ENCODE measurements around the gene TNIK.

Gene TNIK

GRCh38 chr3:171333784-171334464 lies 126.3 kb downstream of the TNIK start:
- H3K27ac ChIP-seq, result peak overlapping the region; percentile 10 to 30
- no peaks in the 10 kb centered on the region for H3K9me3 ChIP-seq
- TF ChIP-seq CTCF (IDR thresholded peaks at IDR 0.05), result no peak
- H3K36me3 ChIP-seq, result no peaks in the 10 kb centered on the region
- H3K4me1 ChIP-seq, result peaks cover 0 to 28% (median 7%) of the 10 kb centered on the region in 4 donors
- intact Hi-C loops (cut with DNase I; ENCODE audit: low total_unique reads), result no loop called here
- DNase-seq, result no peak
- H3K27me3 ChIP-seq, result no peaks in the 10 kb centered on the region
- no peak overlapping the region for H3K4me3 ChIP-seq

GRCh38 chr3:171330938-171331337 lies 129.3 kb downstream of the TNIK start:
- peaks cover 0 to 38% (median 13%) of the 10 kb centered on the region in 4 donors for H3K4me1 ChIP-seq
- H3K4me3 ChIP-seq, result no peak overlapping the region
- no peaks in the 10 kb centered on the region for H3K27me3 ChIP-seq
- H3K36me3 ChIP-seq, result no peaks in the 10 kb centered on the region
- H3K27ac ChIP-seq, result peak overlapping the region; percentile 38 to 48
- no peak for DNase-seq
- intact Hi-C loops (cut with DNase I; ENCODE audit: low total_unique reads), result no loop called here
- no peaks in the 10 kb centered on the region for H3K9me3 ChIP-seq
- no peak for TF ChIP-seq CTCF (IDR thresholded peaks at IDR 0.05)

DNA sequence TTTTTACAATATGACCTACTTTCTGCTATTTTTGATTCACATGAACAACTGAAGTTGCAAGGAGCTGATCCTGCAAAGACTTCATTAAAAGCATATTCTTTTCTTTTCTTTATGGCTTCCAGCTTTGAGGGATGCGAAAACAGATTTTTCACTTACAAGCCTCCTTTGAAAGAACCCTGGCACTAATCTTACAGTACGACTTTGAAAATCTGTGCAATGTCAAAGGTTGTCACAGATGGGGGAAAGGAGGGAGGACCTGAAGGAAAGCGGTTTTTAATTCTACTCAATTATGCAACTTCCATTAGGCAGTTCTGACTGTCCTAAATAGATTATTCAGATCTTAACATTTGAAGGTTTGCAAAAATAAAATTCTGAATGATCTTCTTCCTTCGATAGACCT lies 130.5 kb downstream of the TNIK start:
- H3K27me3 ChIP-seq, result no peaks in the 10 kb centered on the region
- no peak overlapping the region for H3K27ac ChIP-seq
- intact Hi-C loops (cut with DNase I; ENCODE audit: low total_unique reads), result no loop called here
- H3K4me1 ChIP-seq, result peaks cover 0 to 36% (median 13%) of the 10 kb centered on the region in 4 donors
- TF ChIP-seq CTCF (IDR thresholded peaks at IDR 0.05), result no peak
- H3K9me3 ChIP-seq, result no peaks in the 10 kb centered on the region
- H3K4me3 ChIP-seq, result no peak overlapping the region
- no peaks in the 10 kb centered on the region for H3K36me3 ChIP-seq
- no peak for DNase-seq

DNA sequence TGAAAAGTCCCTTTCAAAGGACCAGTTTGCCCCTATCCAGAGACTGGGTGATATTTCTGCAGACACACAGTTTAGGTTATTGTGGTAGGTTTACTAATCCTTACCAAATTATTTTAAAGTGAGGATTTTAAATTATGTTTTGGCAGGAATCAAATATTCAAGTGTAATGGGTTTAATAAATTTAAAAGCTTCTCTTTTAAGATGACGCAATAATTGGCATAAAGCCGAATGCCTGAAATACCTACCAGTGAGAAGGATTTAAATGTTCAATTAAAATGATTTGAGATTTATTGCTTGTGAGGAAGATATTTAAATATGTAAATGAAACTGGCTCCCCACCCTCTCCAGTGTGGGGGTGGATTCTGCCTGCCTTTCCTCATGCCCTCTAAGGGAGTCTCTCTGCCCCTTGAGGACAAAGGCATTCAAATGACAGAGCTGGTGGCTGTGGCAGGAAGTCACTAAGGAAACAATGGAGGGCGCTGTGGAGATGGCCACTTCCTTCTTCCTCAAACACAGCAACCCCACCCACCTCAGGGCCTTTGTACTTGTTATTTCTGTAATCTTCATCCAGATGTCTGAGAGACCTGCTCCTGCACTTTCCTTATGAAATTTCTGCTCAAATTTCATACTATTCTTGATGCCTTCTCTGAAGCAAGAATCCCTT lies 131.7 kb downstream of the TNIK start:
- H3K27me3 ChIP-seq, result no peaks in the 10 kb centered on the region
- H3K9me3 ChIP-seq, result no peaks in the 10 kb centered on the region
- no peak overlapping the region for H3K4me3 ChIP-seq
- TF ChIP-seq CTCF (IDR thresholded peaks at IDR 0.05), result no peak
- H3K4me1 ChIP-seq, result peaks cover 0 to 35% (median 11%) of the 10 kb centered on the region in 4 donors
- intact Hi-C loops (cut with DNase I; ENCODE audit: low total_unique reads), result no loop called here
- peak in 1 of 2 donors; percentile 44 for DNase-seq
- H3K27ac ChIP-seq, result no peak overlapping the region
- H3K36me3 ChIP-seq, result no peaks in the 10 kb centered on the region

GRCh38 chr3:171327441-171328174 lies 132.6 kb downstream of the TNIK start:
- no peak for TF ChIP-seq CTCF (IDR thresholded peaks at IDR 0.05)
- H3K9me3 ChIP-seq, result no peaks in the 10 kb centered on the region
- DNase-seq, result no peak
- H3K4me3 ChIP-seq, result no peak overlapping the region
- no peaks in the 10 kb centered on the region for H3K27me3 ChIP-seq
- intact Hi-C loops (cut with DNase I; ENCODE audit: low total_unique reads), result no loop called here
- H3K4me1 ChIP-seq, result peaks cover 0 to 40% (median 11%) of the 10 kb centered on the region in 4 donors
- no peak overlapping the region for H3K27ac ChIP-seq
- H3K36me3 ChIP-seq, result no peaks in the 10 kb centered on the region

All from tibial artery (tissue), 4 donors.